Ecto neural progenitor cell (in vitro differentiated cells): ENCODE measurements around the gene ZBTB16.

Experiments
- DNase-seq: peaks from one replicate; pipeline ENCODE4 v3.0.0-alpha.2; 2018; ENCODE audit warnings: low spot score

ZBTB16 gene

DNA sequence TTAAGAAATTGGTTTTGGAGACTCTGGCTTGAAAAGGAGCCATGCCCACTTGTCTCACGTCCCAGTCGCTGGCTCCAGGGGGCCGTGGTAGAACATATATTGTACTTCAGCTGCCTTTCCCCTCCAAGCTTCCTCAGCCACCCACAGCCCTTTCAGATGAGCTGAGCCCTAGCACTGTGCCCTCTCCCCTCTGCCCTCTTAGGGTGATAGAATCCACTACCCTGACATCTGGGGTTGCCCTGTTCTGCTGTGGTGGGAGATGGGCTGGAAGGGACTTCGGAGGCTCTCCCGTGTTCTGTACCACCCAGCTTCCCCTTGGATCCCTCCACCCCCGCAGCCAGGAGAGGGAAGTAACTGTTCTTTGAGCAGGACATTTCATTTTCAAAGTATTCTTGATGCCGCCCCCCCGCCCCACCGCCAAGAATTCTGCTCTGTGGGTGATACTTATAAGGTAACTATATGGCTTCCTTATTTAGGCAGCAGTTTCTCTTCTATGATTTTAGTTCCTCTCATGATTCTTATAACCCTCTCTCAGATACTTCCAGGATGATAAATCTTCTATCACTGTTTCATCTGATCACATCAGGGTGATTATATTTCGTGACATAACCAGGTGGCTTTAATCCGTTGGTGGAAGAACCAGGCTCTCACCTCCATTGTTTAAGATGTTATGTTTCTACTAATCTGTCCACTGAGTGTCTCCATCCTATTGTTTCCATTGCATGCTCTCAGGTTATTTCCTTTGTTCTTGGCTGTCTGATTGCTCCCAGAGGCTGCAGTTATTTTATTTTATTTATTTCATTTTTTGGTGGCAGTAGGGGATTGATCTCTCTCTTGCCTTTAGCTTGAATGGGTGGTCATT is 24.1 kb downstream of the ZBTB16 start:
- DNase-seq, result no peak

GRCh38 chr11:114084414-114084813 is 24.9 kb downstream of the ZBTB16 start:
- DNase-seq, result no peak

DNA sequence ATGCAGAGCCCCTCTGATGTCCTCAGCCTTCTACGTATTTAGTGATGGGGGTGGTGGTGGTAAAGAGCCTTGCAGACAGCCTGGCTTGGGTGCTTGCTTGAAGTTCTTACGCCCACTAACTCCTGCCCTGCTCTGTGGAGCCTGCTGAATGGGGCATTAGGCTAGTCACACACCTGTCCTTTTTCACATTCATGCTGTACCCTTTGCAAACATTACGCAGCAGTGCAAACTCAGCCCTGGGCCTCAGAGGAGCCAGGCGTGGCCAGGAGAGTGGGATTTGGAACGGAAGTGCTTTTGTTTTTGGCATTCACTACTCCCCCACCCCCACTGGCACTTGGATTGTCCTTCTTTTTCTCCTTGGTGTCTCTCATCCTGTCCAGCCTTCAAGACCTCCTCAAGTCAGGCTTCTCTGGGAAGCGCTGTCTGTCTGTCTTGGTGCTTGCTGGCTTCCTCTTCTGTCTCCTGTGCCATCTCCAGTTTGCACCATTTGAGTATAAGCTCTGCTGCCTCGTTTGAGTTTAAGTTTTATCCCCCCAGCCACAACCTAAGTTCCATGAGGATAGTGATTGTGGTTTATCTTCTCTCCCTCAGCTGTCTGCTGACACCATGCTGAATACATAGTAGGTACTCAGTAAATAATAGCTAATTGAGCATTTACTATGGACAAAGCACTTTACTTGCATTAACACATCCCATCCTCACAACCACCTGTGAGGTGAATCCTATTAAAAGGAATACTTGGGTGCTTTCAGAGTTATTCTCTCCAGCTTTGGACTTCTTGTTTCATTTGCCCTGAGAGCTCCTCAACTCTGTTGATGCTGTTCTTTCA is 26.7 kb downstream of the ZBTB16 start:
- DNase-seq, result no peak

- DNase-seq, result no peak
Measured at GRCh38 chr11:114087025-114087424, 27.5 kb downstream of the ZBTB16 start.

GRCh38 chr11:114088216-114088615 is 28.7 kb downstream of the ZBTB16 start:
- DNase-seq, result no peak

DNA sequence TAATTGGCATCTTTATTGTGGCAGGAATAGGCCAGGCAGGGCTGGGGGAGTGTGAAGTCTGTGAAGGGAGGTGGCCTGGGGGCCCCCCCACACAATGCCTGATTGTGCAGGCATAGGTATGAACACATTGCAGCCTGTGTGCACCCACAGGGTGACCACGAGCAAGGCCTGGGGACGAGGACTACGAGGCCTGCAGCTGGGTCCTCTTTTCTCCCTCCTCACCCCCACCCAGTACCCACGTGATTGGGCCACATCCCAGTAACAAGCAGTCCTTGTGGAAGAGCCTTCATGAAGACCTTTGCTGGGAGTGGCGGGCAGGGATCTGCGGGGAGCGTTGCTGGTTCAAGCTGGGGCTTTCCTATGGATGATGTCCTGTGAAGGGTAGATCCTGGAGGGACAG is 29.3 kb downstream of the ZBTB16 start:
- DNase-seq, result no peak

GRCh38 chr11:114089748-114090147 is 30.2 kb downstream of the ZBTB16 start:
- no peak for DNase-seq

DNA sequence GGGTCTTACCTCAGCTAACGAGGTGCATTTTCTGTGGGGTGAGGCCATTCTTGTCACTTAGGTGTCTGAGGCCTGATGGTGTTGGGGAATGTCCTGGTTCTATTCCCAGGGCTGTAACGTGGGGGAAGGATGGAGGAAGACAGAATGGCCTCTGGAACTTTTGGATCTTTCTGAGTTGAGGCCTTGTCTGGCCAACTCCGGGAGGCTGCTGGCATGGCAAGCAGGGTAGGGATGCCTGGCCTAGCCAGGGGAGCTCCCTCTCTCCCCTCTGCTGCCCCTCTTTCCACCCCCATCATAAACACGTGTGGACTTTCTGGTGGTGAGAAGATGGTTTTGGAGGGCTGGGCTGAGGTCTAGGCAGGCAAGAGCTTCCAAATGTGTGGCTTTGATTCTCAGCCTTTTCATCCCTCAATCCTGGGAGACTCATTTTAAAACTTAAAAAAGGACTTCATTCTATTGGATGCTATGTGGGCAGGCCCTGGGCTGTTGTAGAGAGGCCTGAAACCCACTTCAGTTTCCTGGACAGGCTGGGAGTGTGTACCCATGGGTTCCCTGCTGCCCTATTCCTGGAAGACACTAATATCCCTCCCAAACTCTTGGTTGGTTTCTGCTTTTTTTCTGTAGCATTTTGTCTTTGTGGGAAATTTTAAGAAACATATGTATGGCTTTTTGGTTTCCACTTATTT is 30.9 kb downstream of the ZBTB16 start:
- DNase-seq, result no peak

DNA sequence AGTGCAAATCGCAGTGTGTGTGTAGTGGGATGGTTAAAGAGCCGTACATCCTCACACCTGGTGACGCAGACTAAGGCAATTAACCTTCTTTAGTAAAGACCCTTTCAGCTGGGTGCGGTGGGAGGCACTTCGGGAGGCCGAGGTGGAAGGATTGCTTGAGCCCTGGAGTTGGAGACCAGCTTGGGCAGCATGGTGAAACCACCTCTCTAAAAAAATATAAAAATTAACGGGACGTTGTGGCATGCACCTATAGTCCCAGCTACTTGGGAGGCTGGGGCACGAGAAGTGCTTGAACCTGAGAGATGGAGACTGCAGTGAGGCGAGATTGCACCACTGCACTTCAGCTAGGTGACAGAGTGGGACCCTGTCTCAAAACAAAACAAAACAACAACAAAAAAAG is 31.5 kb downstream of the ZBTB16 start:
- DNase-seq, result no peak

DNA sequence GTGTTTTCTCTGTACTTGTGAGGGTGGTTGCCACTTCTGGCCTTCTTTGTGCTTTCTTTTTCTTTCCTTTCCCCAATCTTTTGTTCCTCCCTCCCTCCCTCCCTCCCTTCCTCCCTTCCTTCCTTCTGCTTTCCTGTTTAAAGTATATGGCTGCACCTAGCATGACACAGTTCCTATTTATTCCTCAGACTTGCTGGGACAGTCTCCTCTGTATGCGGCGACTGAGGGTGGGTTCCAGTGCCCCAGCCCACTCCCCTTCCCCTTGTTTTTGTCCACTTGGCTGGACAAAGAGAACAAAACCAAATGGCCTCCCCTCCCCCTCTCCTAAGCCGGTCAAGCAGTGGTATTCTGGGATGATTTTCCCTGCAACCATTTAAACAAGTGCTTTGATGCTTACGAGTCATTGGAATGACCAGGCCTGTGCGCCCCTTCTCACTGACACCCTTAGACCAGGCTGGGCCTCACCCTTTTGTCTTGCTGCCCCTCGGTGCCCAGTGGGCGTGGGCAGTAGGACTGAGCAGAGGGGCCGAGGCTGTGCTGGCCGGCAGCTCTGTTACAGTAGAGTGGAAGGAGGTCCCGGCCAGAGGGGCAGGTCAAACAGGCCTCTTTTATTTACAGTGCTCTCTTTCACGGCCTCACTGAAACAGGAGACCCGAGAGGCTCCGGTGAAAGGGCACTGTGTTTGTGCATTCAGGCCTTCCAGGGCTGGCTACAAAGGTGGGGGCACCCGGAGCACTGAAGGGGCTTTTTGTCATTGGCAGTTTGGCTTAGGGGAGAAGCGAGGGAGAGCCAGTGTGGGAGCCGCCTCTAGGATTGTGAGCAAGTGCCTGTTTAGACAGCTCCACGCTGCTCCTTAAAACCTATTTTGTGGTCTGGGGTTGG is 32.2 kb downstream of the ZBTB16 start:
- peak; percentile 81 for DNase-seq

DNA sequence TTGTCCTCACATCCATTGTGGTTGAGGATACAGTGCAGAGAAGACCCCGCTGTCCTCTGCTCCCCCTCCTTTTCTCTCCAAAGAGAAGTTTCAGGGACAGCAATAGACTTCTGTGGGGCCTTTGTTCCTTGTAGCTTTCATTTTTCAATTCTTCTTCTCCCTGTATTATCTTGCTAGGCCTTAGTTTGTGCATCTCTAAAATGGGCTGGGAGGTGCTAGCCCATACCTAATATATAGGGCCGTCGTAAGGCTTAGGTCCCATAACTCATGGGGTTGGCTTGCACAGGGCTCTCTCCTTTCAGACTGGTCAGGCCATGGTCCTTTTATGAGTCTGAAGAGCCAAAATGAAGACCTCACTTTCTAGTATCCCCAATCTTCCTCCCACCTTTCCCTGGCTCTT is 33.0 kb downstream of the ZBTB16 start:
- no peak for DNase-seq

DNA sequence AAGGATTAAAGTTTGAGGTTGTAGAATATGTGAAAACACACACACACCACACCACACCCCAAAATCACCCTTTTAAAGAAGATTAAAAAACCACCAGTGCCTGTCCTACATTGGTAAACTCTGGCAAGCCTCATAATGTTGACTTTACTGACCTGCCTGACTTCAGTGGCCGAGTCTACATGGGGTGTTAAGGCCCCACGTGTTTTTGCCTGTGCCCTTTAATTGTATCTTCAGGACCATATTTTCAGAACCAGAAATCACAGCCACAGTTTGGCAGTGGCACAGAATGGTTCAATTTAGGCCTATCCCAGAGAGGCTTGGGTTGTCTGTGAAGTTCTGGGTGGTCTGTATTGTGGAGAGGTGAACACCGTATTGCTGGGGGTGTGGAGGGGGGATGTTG is 33.4 kb downstream of the ZBTB16 start:
- DNase-seq, result no peak

- no peak for DNase-seq
Measured at GRCh38 chr11:114094516-114094915, 35.0 kb downstream of the ZBTB16 start.

GRCh38 chr11:114095899-114096298 is 36.4 kb downstream of the ZBTB16 start:
- DNase-seq, result no peak

DNA sequence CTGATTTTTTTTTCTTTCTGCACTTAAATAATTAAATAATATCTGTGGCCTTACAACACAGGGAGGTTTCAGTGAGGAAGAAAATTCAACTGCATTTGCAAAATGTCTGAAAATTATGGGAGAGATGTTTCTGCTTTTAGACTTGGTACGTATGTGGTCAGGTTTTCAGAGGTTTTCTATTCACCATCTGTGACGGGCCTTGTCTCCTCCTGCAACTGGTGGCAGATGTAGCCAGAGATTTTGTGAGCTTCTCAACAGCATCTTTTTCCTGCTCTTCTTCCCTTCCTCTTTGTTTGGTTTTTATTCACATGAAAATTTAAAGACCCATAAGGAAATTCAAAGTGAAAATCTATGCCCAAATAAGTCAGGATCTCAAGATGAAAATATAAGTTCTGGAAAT is 38.3 kb downstream of the ZBTB16 start:
- no peak for DNase-seq

DNA sequence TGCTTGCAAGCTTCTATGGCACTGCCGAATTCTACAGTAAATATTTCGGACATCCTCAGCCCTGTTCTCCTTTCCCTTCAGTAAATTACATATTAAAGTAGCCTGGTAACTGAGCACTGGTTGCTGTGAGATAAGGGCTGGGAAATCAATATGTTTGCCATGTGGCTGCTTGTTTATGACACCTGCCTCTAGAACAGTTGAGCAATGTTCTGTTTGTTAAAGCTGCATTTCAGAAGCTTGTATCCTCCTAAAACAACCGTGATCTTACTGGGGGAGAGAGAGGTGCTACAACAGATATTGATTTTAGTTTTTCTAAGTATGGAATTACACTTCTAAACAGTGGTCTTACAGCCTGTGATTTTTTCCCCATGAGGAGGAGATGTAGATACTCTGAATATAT is 39.4 kb downstream of the ZBTB16 start:
- no peak for DNase-seq

DNA sequence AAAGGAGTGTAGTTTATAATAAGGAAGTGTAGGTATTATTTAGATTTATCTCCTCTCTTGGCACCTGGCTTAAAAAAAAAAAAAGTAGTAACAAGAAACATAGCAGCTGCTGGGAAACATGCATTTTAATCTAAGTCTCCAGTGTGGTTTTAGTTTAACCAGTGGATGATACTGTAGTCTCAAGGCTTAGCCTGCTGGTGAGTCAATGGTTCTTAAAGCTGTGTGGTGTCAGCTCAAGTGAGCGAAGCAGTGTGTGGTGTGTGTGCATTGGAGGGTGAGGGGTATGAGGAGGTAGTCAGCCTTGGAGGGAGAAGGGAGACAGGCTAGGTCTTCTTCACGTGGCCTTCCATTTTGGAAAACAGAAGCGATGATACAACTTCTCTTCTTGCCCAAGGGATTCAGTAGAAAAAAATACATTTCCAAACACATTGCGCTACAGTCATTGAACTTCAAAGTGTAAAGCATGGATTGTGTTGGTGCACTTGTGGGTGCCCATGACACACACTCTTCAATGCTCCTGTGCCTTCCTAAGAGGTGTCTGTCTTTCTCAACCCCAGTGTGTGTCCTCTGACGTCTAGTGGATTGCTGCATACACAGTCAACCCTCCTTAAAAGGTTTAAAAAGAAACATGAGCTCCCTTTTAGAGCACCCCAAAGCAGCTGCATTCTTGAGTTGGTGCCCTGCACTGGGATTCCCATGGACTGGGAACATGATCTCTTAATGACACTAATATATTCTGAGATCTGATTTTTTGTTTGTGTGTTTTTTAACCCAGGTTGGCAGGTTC is 40.1 kb downstream of the ZBTB16 start:
- DNase-seq, result no peak

DNA sequence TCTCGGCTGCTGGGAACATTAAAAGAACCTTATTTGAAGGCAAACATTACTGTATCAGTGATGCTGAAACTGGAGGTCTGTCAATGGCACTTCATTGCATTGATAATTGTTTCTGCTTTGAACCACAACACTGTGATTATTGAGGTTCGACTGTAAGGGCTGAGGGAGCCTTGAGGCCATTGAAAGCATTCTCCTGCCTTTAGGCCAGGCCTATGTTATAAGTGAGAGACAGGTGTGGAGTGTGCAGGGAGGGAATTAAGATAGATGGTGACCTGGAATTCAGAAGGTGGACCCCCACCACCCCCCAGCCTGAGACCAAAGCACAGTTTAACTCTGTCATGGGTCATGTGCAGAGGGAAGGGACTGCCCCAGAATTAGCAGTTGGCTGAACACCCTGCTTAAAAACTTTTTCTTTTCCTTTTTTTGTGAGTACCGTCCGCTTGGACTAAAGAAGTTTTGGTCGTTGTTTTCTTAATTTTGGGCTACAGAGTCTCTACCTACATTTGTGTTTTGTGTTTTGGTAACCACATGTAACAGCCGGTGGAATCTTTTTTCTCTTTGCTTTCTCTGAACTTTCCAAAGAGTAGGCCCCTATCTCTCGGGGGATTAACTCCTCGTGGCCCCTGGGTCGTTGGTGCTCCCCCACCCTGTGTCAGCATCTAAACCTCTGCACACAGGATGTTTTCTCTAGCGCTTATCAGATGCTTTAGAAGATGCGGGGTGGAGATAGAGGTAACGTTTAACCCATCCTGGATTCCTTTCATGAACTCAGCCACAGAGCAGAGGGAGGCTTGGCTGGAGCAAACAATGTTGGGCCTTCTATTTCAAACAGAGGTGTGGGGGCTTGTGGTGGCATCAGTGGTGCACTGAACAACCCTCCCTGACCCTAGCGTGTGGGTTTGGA is 43.7 kb downstream of the ZBTB16 start:
- no peak for DNase-seq

DNA sequence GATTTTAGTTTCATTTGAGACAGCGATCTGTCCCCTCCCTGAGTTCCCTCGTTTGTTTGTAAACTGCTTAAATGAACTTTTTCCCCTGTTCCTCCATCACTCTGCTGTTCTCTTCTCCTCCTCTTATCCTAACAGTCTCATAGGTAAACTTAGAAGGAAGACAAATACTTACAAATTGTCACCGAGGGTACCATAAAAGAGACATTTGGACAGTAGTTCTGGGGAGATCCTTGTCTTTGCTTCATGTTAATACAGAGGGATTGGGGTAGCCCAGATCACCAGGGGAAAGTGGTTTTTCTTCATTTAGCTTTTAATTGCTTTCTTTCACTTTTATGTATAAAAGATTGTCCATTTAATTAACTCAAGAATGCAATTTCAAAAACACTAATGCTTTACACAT is 46.1 kb downstream of the ZBTB16 start:
- DNase-seq, result no peak

DNA sequence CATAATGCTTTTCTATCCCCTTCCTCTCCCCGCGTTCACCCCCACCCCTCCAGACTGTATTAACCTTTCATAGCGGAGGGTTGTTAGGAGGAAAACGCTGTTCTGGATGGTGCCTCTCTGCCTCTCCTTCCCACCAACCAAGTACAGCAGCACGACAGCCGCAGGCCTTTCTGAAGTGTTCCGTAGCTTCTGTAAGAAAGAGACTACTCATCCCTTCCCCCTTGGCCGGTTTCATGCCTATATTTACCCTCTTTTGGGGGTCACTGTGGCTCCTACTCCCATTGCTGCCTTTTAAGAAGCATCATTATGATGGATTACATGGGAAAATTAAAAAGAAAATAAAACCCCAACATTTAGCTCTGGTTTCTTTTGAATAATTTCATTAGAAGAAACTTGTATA is 46.5 kb downstream of the ZBTB16 start:
- no peak for DNase-seq
